ENCODE measurements around the gene CAMTA1.

Gene CAMTA1

DNA sequence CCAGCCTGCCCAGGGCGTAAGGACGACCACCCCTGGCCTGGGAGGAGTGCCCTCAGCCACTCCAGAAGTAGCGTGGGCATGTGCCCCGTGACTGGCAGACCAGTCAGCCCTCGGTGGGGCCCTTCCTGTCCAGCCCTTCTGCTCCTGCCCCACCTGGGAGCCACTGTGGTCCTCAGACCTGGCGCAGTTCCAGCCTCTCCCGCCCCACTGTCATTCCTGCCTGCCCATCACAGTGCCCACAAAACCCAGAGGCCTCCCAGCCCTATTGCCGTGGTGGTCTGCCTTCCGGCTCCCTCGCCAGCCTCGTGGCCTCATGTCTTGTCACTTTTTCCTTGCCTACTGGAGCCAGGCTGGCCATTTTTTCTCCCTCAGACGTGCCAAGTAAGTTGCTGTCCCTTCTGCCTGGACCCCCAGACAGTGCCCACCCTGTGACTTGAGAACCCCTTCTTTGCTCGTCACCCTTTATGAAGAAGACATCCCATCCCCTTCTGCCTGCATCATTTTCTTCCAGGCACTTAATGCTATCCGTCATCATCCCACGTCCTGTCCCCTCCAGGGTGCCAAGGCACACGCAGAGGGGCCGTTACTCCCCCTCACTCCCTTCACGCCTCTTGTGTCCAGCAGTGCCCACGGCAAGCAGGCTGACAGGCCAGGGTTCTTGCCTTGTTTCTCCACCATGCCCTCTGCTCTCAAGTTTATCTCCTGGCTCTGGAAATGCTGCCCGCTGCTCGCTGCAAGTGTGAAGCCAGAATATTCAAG is 122.6 kb downstream of the CAMTA1 start:
- no peak for DNase-seq (ENCODE audit: low read depth)
- TF ChIP-seq, protein P1, sequence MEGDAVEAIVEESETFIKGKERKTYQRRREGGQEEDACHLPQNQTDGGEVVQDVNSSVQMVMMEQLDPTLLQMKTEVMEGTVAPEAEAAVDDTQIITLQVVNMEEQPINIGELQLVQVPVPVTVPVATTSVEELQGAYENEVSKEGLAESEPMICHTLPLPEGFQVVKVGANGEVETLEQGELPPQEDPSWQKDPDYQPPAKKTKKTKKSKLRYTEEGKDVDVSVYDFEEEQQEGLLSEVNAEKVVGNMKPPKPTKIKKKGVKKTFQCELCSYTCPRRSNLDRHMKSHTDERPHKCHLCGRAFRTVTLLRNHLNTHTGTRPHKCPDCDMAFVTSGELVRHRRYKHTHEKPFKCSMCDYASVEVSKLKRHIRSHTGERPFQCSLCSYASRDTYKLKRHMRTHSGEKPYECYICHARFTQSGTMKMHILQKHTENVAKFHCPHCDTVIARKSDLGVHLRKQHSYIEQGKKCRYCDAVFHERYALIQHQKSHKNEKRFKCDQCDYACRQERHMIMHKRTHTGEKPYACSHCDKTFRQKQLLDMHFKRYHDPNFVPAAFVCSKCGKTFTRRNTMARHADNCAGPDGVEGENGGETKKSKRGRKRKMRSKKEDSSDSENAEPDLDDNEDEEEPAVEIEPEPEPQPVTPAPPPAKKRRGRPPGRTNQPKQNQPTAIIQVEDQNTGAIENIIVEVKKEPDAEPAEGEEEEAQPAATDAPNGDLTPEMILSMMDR (IDR thresholded peaks at IDR 0.05; ENCODE audit: control insufficient read depth, extremely low read depth, insufficient read depth), result no peak
- H3K4me3 ChIP-seq (ENCODE audit: low read depth, low read length), result no peak overlapping the region

DNA sequence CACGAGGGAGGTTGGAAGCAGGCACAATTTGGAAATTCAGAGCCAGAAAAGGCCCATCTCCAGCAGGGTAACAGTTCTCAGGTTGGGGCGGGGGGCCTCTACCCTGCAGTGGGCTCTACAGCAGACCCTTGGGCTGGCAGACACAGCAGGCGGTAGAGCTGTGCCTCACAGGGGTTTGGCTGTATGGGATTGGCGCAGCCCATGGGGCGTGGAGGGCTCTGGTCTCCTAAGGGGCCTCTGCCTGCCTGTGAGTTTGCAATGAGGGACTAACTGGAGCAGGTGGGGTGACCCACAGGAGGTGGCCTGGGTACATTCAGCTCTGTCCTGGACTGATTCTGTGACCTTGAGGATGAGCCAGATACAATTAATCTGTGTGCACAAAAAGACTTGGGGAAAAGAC is 124.1 kb downstream of the CAMTA1 start:
- no peak for DNase-seq (ENCODE audit: low read depth)

DNA sequence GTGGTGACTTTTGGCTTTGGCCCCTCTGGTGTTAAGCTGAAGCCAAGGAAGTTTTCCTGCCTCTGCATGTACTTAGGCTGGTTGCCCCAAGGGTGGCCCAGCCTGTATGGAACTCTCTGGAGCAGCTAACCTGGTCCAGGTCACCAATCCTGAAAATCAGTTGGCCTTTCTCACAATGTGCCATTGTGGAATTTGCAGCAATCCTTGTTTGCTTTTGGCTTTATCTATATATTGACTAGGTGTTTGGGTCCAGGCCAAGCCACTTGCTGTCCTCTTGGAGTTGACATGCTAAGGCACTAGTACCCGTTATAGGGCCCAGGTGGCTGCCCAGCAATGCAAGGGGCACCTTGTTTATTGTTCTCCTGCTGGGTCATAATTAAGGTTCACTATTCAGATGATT is 124.6 kb downstream of the CAMTA1 start:
- no peak overlapping the region for H3K4me3 ChIP-seq (ENCODE audit: low read depth, low read length)
- TF ChIP-seq, protein P1 (IDR thresholded peaks at IDR 0.05; ENCODE audit: control insufficient read depth, extremely low read depth, insufficient read depth), result no peak
- peak; percentile 83 for DNase-seq (ENCODE audit: low read depth)

More for the DNA sequence above, 124.1 kb downstream of the CAMTA1 start:
- TF ChIP-seq, protein P1 (IDR thresholded peaks at IDR 0.05; ENCODE audit: control insufficient read depth, extremely low read depth, insufficient read depth), result no peak
- H3K4me3 ChIP-seq (ENCODE audit: low read depth, low read length), result no peak overlapping the region

DNA sequence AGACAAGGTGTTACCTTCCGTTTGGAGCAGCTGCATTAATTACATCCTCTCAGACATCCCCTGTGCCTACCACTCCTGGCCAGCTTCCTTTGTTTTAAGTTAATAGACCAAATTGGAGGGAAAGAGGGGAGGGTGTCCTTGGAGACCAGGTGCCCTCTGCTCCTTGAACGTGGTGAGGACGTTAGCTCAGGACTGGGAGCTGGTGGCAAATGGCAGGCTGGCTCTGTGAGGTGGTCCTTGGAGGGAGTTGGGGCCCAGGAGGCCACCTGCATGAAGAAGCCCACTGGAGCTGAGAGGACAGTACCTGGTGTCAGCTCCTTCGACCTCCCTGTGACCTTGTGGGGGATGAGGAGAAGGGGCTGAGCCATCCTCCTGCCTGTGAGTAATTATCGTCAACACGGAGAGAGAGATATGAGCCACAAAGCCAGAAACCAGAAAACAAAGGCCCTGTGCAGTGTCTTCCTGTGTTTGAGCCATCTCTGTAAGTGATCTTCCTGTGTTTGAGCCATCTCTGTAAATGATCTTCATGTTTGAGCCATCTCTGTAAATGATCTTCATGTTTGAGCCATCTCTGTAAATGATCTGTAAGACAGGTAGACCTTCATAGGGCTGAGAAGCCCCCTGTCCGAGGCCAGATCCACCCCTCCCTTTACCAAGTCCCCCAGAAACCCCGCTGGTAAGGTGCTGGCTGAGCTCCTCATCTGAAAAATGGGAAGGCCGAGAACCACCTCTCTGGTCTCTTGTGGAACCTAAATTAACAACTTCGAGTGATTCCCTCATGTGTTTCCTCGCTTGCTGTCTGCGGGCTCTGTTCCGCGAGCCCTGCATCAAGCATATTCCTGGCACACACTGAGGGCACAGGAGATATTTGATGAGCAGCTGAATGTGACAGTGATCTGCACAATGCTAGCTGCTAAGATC is 126.0 kb downstream of the CAMTA1 start:
- TF ChIP-seq, protein P1 (IDR thresholded peaks at IDR 0.05; ENCODE audit: control insufficient read depth, extremely low read depth, insufficient read depth), result no peak
- no peak overlapping the region for H3K4me3 ChIP-seq (ENCODE audit: low read depth, low read length)
- no peak for DNase-seq (ENCODE audit: low read depth)

DNA sequence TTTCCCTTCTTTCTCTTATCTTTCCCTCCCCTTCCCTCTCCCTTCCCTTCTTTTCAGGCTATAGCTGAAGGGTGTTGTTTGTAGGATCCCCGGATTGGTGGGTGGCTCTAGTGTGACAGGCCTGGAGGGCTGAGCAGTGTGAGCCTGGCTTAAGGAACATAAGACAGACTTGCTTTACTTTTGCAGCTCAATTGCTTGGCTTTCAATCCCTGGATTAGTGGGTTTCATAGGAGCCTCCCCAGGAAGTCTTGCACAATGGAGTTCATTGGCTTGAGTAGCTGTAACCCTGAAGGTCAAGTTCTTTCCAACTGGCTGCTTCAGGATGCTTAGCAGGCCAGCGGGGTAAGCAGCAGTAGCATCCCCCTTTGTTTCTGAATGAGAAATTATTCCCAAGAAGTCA is 126.7 kb downstream of the CAMTA1 start:
- H3K4me3 ChIP-seq (ENCODE audit: low read depth, low read length), result no peak overlapping the region
- no peak for DNase-seq (ENCODE audit: low read depth)

DNA sequence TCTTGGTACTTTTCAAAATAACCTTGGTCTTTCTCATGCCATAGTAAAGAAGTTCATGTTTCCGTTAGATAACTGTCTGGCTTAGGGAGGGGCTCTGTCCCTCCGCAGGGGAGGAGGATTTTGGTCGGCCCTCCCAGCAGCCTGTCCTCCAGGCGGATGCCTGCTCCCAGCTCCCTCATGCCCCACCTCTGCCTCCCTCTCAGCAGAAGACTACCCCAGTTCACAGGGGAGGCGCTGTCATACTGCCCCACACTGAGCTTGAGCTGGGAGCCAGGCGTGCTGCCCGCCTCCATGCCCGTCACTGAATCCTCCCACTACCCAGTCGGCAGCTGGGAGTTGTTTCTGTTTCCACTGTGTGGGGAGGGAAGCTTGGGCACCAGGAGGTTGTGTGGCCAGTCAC is 127.3 kb downstream of the CAMTA1 start:
- DNase-seq (ENCODE audit: low read depth), result no peak
- TF ChIP-seq, protein P1 (IDR thresholded peaks at IDR 0.05; ENCODE audit: control insufficient read depth, extremely low read depth, insufficient read depth), result no peak
- H3K4me3 ChIP-seq (ENCODE audit: low read depth, low read length), result no peak overlapping the region

More for the DNA sequence above, 126.7 kb downstream of the CAMTA1 start:
- TF ChIP-seq, protein P1 (IDR thresholded peaks at IDR 0.05; ENCODE audit: control insufficient read depth, extremely low read depth, insufficient read depth), result no peak
